ENCODE results near the gene ARHGAP30.

Gene ARHGAP30

GRCh38 chr1:161084597-161084988, 14.9 kb upstream of the ARHGAP30 start:
- in situ Hi-C loops (cut with MboI; ENCODE audit: low pct_unique_long_range_greater_than_20kb, low sequenced_read_pairs, unreplicated experiment): no loop called here
- no peak for TF ChIP-seq CTCF (IDR thresholded peaks at IDR 0.05; ENCODE audit: extremely low read depth, insufficient read depth, missing control alignments)
- no peak for DNase-seq (ENCODE audit: low spot score)

- in situ Hi-C loops (cut with MboI; ENCODE audit: low pct_unique_long_range_greater_than_20kb, low sequenced_read_pairs, unreplicated experiment): no loop called here
- no peak for DNase-seq (ENCODE audit: low spot score)
- TF ChIP-seq CTCF (IDR thresholded peaks at IDR 0.05; ENCODE audit: extremely low read depth, insufficient read depth, missing control alignments): no peak
These were observed 14.3 kb upstream of the ARHGAP30 start for GRCh38 chr1:161083748-161084596.

- TF ChIP-seq CTCF (IDR thresholded peaks at IDR 0.05; ENCODE audit: extremely low read depth, insufficient read depth, missing control alignments): no peak
- in situ Hi-C loops (cut with MboI; ENCODE audit: low pct_unique_long_range_greater_than_20kb, low sequenced_read_pairs, unreplicated experiment): no loop called here
- DNase-seq (ENCODE audit: low spot score): no peak
These were observed 13.5 kb upstream of the ARHGAP30 start for GRCh38 chr1:161082996-161083747.

- in situ Hi-C loops (cut with MboI; ENCODE audit: low pct_unique_long_range_greater_than_20kb, low sequenced_read_pairs, unreplicated experiment): no loop called here
- DNase-seq (ENCODE audit: low spot score): no peak
These were observed 12.8 kb upstream of the ARHGAP30 start for GRCh38 chr1:161082483-161082882.

GRCh38 chr1:161081519-161081918, 11.8 kb upstream of the ARHGAP30 start:
- no peak for DNase-seq (ENCODE audit: low spot score)
- in situ Hi-C loops (cut with MboI; ENCODE audit: low pct_unique_long_range_greater_than_20kb, low sequenced_read_pairs, unreplicated experiment): no loop called here
- TF ChIP-seq CTCF (IDR thresholded peaks at IDR 0.05; ENCODE audit: extremely low read depth, insufficient read depth, missing control alignments): no peak

More at GRCh38 chr1:161082483-161082882, 12.8 kb upstream of the ARHGAP30 start:
- TF ChIP-seq CTCF (IDR thresholded peaks at IDR 0.05; ENCODE audit: extremely low read depth, insufficient read depth, missing control alignments): no peak

- in situ Hi-C loops (cut with MboI; ENCODE audit: low pct_unique_long_range_greater_than_20kb, low sequenced_read_pairs, unreplicated experiment): no loop called here
- TF ChIP-seq CTCF (IDR thresholded peaks at IDR 0.05; ENCODE audit: extremely low read depth, insufficient read depth, missing control alignments): no peak
- DNase-seq (ENCODE audit: low spot score): no peak
These were observed 11.0 kb upstream of the ARHGAP30 start for GRCh38 chr1:161080441-161081405.

All from GM13977 (cell line).